GM12872 (cell line): ENCODE data around the gene KCNN1.

Source experiments
- CTCF ChIP-seq: IDR thresholded peaks from 3 replicates; pipeline ENCODE4 v1.5.1; 2011; ENCODE audit warnings: low read depth, mild to moderate bottlenecking, low read length, moderate library complexity; ENCODE audit not compliant: insufficient read depth

The KCNN1 gene

GRCh38 chr19:18049385-18049784 lies 82.5 kb downstream of the KCNN1 start:
- TF ChIP-seq CTCF: no peak
